ENCODE measurements around the gene SSBP4.
"Not testable (repeated sequence)": the region's sequence is repeated elsewhere in the genome, so short reads cannot be mapped to it uniquely, and the experiment has no call there.

Gene SSBP4

DNA sequence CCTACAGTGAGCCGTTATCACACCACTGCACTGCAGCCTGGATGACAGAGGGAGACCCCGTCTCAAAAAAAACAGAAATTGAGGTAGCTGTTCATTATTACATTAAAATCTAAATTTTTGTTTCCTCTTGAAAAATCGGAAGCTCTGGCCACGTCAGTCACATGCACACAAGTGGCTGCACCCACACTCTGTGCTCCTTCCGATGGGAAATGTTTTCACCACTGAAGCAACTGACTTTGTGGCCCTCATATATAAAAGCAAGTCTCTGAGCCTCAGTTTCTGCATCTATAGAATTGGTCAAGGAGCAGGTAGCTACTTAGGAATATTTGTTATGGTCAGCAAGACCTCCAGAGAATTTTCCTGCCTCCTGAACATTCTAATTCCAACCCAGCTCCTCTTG, 26.3 kb upstream of the SSBP4 start:
- DNase-seq (ENCODE audit: low read depth in 2 of 2, low spot score in 1 of 2): no peak

DNA sequence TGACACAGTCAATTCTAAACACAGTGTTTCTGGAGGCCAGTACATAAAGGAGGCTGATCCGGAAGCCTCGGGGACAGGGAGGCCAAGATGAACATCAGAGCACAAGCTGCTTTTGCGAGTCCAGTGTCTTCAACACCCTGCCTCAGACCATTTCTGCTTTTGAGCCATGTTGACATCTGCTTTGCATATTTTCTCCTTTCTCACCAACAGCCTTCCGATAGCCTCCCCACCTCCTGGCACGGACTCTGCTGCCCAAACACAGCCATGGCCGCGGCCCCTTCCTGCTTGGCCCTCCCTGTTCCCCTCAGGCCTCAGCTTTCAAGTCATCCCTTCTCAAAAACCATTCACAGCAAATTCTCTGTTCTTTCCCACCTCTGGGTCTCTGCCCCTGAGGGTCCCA, 25.4 kb upstream of the SSBP4 start:
- no peak for DNase-seq (ENCODE audit: low read depth in 2 of 2, low spot score in 1 of 2)

DNA sequence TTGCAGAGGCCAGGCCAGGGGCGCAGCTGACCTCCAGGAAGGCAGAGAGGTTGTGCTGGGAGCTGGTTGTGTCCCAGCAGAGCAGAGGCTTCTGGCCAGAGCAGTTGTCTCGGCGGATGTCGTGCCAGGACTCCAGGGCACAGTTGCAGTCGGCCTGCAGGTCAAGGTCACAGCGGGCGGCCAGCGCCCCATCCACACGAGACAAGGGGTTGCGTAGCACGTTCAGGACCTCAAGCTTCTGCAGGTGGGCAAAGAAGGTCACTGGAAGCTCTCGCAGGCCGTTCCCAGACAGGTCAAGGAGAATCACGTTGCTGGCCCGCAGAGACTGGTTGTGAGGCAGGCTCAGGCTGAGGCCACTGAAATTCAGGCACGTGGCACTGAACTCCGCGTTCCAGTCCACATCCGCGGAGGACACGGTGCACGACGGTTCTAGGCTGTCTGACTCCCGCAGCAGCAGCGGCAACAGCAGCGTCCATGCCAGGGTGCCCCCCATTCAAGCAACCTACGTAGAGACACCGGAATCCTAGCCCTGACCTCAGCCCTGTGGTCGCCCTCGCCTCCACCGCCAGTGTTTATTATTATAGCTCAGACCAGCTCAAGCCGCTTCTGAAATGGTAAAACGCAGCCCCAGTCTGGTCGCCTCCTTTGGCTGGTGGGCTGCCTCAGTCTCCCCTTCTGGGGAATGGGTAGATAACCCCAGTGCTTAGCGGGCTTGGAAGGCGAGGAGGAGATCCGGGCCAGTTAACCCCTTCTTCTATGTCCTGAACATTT, 22.5 kb upstream of the SSBP4 start:
- no peak for DNase-seq (ENCODE audit: low read depth in 2 of 2, low spot score in 1 of 2)

DNA sequence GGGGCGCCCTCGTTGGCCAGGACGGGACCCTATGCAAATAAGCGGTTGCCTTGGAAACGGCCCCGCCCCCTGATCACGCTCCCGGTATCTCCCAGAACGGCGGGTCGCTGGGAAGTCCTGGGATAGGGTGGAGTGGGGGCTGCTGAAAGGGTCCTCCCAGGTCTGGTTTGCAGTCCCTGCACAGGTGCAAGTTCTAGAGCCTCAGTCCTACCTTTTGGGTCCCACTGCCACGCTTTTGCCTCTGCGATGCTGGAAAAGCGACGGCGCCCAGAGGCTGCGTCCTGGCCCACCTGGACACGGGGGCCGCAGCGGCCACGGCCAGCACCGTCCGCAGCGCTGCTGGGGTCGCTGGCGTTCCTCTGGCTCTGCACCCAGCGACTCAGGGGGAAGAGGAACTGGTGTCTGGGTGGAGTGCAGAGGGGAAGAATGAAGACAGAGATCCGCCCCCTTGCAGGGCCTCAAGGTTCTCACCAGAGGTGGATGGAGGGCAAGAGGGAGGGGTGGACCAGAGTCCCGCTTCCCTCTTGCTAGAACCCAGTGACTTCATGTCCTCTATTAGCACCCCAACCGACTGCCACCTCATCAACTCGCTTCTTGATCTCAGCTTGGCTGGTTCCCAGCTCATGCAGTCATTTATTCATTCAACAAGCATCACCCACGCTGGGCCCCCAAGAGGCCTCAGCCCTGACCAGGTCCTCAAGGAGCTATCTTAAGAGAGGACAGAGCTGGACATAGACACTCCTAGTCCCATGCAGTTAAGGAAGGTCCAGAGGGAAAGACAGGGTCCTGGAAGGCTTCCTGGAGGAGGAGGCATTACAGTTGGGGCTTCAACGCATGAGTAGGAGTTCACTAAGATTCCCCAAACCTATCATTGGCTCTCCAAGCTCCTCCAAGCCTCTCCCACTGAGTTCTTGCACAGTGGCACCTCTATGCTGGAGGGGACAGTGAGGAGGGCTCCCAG, 21.7 kb upstream of the SSBP4 start, which contains the start of gene LRRC25:
LRRC25 (minus strand) TSS at position 381 of the 961 bp plus-strand sequence. CDS start 659 bp downstream, outside the sequence.
- no peak for DNase-seq (ENCODE audit: low read depth in 2 of 2, low spot score in 1 of 2)

DNA sequence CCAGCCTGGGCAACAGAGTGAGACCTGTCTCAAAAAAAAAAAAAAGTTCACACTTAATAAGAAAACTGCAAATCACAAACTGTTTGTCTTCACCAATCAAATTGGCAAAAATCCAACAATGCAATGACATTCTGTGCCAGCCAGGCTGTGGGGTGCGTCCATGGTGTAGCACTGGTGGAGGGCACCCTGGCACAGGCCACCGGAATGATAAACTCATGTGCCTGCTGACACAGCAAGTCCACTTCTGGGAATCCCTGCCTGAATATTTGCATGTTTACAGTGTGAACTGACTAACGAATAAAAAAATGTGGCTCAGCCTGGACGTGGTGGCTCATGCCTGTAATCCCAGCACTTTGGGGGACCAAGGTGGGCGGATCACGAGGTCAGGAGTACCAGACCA, 20.2 kb upstream of the SSBP4 start:
- DNase-seq (ENCODE audit: low read depth in 2 of 2, low spot score in 1 of 2): no peak

DNA sequence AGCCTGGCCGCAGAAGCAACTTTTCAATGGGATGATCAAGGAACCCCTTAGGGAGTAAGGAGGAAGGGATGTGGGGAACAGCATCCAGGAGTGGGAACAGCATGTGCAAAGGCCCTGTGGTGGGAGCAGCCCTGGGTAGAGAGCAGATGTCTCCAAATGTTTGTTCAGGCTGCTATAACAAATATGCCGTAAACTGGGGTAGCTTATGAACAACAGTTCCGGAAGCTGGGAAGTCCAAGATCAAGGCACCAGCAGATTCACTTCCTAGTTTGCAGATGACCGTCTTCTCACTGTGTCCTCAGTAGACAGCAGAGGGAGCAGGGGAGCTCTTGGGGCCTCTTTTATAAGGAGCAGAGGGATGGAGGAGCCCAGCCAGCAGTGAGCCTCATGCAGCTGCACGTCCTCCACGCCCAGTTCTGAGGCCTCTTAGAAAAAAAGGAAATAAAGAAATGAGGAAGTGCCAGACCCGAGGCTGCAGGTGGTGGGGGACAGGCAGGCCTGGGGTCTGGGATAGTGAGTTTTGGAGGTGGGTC, 17.6 kb upstream of the SSBP4 start:
- no peak for DNase-seq (ENCODE audit: low read depth in 2 of 2, low spot score in 1 of 2)

DNA sequence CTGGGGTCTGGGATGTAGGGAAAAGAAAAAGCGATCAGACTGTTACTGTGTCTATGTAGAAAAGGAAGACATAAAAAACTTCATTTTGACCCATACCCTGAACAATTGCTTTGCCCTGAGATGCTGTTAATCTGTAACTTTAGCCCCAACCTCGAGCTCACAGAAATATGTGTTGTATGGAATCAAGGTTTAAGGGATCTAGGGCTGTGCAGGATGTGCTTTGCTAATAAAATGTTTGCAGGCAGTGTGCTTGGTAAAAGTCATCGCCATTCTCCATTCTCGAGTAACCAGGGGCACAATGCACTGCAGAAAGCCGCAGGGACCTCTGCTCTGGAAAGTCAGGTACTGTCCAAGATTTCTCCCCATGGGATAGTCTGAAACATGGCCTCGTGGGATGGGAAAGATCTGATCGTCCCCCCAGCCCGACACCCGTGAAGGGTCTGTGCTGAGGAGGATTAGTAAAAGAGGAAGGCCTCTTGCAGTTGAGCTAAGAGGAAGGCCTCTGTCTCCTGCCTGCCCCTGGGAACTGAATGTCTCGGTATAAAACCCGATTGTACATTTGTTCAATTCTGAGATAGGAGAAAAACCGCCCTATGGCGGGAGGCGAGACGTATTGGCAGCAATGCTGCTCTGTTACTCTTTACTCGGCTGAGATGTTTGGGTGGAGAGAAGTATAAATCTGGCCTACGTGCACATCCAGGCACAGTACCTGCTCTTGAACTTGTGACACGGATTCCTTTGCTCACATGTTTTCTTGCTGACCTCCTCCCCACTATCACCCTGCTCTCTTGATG, 16.5 kb upstream of the SSBP4 start:
- DNase-seq (ENCODE audit: low read depth in 2 of 2, low spot score in 1 of 2): not testable (repeated sequence)

DNA sequence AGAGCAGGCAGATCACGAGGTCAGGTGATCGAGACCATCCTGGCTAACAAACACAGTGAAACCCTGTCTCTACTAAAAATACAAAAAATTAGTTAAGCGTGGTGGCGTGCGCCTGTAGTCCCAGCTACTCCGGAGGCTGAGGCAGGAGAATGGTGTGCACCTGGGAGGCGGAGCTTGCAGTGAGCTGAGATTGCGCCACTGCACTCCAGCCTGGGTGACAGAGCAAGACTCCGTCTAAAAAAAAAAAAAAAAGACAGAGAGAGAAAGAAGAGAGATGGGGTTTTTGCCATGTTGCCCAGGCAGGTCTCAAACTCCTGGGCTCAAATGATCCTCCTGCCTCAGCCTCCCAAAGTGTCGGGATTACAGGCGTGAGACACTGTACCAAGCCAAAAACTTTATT, 13.4 kb upstream of the SSBP4 start:
- not testable (repeated sequence) for DNase-seq (ENCODE audit: low read depth in 2 of 2, low spot score in 1 of 2)

DNA sequence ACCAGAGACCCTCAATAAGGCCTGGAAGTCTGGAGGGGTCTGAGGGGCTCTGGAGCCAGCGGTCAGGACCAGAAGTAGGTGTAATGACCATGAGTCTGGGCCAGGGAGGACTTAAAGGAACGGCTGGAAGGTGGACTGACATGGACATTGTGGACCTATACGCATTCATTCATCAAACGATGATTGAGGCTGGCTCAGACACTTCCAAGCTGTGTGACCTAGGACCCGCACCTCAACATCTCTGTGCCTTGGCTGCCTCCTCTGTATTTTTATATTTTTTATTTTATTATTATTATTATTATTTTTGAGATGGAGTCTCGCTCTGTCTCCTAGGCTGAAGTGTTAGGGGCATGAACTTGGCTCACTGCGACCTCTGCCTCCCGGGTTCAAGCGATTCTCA, 12.4 kb upstream of the SSBP4 start:
- no peak for DNase-seq (ENCODE audit: low read depth in 2 of 2, low spot score in 1 of 2)

DNA sequence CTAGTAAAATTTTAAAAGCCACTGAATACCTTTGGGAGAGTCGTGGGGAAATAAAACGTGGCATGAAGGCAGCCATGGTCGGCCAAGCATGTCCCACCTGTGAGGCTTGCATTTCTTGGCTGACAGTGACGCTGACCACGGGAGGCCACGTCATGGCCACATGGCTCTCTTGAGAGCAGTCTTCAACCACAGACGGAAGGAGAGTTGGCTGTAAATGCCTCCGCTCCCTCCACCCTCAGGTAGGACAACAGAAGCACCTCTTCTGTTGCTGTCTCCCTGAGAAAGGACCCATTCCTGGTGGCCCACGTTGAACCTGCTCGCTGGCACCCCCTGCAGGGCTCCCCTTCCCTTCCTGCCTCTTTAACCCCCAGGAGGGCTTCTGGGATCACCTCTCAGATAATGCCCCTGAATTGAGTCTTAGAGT, 11.1 kb upstream of the SSBP4 start:
- DNase-seq (ENCODE audit: low read depth in 2 of 2, low spot score in 1 of 2): no peak

DNA sequence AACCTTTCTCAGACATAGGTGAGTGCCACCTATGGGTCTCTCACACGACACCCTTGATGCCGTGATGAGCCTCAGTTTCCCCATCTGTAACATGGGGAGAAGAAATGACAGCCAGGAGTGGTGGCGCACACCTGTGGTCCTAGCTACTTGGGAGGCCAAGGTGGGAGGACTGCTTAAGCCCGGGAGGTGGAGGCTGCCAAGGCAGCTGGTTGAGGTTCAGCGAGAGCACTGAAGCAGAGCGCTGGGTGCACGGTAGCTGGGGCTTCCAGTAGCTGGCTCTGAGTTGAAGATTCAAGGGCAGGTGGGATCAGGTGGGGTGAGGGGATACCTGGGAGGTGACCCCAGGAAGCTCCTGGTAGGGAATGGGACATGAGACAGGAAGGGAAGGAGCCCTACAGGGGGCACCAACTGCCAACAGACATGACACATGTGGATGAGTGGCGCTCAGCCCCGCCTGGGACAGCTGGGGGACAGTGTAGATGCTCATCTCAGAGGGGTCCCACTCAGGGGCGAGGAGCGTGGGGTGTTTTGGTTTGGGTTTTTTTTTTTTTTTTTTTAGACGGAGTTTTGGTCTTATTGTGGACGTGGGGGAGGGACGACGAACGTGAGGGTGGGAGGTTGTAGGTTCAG, 6.5 kb upstream of the SSBP4 start:
- no peak for DNase-seq (ENCODE audit: low read depth in 2 of 2, low spot score in 1 of 2)

DNA sequence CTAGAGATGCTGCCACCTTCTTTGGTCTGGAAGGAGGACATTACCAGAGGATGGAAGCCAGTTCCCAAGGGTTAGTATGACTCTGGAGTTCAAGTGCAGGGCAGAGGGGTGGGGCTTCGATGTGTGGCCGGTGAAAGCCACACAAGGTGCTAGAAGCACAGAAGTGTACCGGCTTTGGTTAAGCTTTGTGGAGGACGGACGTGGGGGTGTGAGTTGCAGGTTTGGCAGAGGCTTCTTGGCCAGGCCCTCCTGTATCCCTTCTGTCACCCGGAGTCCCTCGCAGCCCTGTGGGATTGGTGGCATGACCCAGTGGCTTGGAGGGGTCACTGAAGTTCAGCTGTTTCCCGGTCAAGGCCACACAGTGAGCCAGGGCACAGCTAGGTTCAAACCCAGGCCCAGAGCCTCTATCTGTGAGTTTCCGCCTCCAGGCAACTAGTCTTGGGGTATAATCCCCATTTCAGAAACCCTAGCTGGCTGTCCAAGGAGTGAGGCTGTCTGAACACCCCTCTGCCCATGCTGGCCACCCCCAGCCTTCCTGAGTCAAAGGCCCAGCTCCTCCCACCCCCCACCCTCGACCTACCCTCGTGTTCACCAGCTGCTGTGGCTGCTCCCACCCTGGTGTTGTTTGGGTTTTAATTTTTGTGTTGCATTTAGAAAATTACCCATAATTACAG, 4.6 kb upstream of the SSBP4 start:
- DNase-seq (ENCODE audit: low read depth in 2 of 2, low spot score in 1 of 2): no peak

DNA sequence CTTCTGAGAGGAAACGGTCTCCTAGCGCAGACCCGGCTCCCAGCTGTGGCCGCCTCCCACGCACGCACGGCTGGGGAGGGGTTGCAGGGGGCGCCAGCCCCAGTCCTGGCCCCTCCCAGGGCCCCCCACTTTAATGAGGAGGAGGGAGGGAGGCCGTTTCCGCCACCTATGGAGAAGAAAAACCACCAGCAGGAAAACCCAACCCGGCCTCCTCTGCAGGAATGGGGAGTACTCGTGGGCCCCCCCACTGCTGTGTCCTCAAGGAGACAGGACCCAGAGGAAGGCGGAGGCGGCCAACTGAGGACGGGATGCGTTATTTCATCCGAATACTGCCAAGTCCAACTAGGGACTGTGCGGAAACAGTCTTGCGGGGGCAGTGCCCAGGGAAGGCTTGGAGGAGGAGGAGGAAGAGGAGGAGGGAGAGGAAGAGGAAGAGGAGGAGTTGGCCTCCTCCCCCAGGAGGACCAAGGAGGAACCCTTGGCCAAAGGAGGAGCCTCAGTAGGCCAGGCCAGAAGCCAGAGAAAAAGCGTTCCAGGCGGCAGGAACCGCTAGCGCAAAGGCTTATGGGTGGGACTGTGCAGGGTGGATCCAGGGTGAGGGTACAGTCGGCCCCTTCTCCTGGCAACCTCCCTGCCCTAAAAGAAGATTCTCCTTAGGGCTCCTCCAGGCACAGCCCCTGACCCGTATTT, 3.9 kb upstream of the SSBP4 start:
- no peak for DNase-seq (ENCODE audit: low read depth in 2 of 2, low spot score in 1 of 2)

DNA sequence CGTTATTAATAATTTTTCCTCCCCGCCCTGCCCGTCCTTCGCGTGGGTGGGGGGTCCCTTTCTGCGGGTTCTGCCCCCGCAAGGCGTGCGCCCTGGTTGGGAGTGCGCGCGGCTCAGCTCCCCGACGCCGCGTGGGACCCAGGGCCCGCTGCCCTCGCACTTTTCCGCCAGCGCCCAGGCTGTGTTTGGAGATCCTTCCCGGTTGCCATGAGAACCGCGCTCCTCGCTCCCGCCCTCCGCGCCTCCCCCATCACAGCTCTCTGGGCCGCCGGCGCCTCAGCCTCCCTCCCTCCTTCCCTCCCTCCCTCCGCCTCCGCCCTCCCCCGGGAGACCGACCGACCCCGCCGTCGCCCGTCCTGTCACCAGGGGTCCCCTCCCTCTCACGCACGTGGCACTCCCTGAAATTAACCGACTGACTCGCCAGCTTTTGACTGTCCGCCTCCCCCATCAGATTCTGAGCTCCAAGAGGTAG, 2.4 kb upstream of the SSBP4 start:
- DNase-seq (ENCODE audit: low read depth in 2 of 2, low spot score in 1 of 2): no peak

DNA sequence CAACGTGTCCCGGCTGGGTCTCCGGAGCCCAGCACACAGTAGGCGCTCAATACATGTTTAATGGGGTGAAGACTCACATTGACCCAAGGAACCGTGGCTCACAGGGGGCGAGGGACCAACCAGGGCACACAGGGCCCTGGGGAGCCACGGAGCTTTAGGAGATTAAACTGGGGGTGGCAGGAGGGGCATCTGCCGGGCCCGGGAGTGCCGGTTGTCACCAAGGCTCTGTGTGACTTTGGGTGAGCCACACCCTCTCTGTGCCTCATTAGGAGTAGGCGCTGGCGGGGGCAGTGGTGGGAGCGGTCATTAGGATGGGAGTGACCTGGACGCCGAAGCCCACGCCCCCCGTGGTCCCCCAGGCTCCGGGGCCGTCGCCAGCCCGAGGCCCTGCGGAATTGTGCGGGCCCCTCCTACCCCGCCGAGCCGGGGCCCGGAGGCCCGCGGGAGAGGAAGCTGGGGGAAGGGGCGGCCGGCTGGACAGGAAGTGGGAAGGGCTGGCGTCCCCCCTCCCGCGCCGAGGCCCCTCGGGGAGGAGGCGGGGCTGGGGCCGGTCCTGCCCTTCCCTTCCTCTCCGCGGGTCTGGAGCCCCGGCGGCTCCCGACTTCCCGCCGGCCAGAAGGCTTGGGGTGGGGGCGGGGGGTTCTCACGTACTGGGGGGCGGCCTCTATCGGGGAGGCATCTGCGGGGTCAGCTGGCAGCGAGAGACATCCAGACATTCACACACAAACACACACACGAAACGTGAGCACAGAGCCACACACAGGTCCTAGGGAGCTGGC, 1.8 kb upstream of the SSBP4 start:
- no peak for DNase-seq (ENCODE audit: low read depth in 2 of 2, low spot score in 1 of 2)

DNA sequence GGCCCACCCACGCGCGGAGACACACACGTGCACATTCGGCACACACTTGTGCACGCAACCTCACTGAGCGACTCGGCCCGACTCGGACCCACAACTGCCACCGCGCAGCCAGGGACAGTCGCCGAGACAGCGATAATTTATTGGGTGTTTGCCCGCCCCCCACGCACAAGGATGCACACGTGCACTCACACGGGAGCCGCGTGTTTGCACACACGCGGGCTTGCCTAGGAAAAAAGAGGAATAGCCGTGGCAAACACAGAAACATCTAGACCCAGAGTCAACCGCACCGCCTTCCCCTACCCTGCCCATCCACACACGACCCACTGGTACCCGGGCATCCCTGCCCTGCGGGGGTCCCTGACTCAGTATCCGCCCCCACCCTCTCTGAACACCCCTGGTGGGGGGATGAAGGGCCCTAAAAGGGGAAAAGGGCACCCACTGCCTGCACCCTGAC, 1.1 kb upstream of the SSBP4 start:
- DNase-seq (ENCODE audit: low read depth in 2 of 2, low spot score in 1 of 2): no peak

DNA sequence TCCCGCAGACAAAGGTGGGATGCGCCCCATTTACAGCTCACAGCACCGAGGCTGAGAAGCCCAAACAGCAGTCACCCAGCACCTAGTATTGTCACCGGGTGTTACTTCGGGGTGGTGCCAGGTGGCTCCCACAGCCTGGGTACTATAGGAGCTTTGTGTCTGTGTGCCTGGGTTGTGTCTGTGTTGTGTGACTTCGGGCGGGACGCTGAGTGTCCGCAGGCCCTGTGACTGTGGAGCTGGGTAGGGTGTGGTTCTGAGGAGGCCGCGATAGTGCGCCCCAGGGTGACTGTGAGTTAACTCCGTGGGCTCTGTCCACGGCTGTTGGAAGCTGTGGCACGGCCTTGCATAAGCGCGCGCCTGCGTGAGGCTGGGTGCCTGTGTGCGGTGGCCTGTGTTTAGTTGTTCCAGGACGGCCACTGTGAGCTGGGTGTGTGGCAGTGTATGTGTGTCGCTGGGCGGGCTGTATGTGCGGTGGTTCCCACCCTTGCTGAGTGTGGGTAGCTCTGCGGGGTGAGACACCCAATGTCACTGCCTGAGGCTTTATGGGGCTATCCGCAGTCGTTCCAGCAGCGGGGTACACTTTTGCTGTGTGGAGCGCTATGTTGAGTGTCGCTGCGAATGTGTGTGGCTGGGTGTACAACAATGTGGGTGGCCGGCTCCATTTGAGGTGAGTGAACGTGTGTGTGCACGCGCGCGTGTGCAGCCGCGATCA, 559 bp upstream of the SSBP4 start:
- DNase-seq (ENCODE audit: low read depth in 2 of 2, low spot score in 1 of 2): no peak

All from stimulated activated CD8-positive, alpha-beta memory T cell treated with anti-CD3 and anti-CD28 coated beads, Interleukin-4, amount 100 ng/mL, for 1 hour (primary cell).